ENCODE measurements around the gene FCHSD2. TPM values are rescaled to one million over a fixed set of nuclear protein-coding genes. Genes with fewer than 3 reads are reported as not detected.
"Not testable (repeated sequence)": the region's sequence is repeated elsewhere in the genome, so short reads cannot be mapped to it uniquely, and the experiment has no call there.

Gene FCHSD2
- total RNA-seq, 1 donor from 2014 or later: 7.3 TPM

DNA sequence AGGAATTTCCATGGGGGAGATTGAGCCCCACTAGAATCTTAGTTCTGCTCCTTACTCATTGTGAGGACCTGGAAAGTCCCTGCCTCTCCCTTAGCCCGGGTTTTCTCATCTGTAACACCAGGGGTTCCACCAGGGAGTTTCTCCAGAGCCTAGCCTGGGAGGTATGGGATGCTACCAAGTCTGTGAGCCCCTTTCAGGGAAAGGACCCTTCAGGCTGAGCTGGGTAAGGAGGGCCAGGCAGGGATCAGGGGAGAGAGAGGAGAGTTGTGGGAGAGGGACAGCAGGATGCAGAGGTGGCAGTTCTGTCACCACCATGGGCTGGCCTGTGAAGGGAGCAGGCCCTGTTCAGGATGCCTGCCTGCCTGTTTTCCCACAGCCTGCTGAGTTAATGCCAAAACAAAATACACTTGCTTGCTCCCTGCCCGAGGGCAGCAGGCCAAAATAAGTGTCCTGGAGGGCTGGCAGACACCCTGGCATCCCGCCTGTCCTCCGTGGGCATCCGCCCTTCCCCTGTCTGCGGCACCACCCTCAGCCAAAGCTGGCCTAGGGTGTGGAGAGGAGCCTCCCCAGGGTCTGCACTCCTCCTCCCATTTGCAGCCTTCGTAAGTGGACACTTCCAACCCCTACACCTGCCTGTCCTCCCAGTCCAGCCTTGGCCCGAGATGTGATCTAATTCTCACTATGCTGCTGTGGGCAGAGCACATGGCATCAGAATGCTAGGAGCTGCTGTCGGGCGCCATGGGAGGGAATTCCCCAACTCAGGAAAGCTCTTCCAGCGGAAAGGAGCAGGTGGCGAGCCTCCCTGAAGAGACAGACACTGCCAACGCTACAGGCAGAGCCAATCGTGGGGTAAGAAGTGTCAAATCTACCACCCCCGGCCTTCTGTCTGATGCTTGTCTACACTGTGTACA, 5.9 kb upstream of the FCHSD2 start:
- no peak for ATAC-seq

DNA sequence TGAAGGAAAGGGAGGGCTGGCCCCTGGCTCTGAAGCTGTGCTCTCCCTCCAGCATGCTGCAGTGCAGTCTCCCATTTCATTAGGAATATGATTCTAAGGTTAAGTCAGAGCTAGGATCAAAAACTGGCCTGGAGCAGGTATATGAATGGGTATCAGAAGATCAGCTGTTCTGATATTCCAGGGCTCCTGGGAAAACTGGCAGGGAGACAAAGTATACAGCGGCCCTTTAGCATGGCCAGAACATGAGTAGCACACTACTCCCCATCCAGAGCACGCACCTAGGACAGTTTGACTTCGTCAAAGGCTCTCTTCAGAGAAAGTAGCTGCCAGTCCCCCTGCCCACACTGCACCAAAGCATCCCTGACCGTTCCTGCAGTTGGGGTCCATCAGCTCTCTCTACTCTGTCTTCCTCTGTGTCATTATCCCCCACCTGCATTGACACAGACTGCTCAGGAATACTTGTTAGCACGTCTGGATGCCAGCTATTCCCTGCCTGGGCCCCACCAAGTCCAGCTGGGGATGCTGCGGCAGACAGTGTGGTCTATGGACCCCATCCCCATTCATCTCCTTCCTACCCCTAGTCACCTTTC, 4.0 kb upstream of the FCHSD2 start:
- ATAC-seq: no peak

DNA sequence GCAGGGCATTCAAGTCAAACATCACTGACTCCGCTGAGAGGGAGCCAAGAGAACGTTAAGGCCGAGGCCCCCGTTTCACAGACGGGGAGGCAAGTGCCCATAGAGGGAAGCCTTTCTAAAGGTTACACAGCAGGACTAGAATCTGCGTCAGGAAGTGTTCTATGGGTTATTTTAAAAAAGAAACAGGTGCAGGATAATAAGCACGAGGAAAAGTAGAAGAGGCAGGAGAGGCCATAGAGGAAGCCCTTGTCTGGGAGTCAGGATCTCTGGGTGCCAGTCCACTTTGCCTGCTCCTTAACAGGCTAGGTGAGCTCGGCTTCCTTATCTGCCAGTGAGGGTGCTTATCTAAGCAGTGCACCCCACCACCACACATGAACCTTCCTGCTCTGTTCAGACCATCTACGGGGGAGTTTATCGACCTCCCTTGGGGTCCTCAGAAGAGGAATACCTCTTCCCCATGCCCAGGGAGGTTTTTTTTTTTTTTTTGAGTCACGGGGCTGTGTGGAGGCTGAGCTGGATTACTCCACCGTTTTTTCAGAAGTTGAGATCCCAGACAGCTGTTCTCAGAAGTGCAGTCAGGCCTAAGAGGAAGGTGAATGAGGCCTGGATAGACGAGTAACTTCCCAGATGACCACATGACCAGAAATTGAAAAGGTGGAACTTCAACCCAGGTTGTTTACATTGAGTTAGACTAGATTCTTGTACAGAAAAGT, 1.2 kb upstream of the FCHSD2 start:
- ATAC-seq: no peak

DNA sequence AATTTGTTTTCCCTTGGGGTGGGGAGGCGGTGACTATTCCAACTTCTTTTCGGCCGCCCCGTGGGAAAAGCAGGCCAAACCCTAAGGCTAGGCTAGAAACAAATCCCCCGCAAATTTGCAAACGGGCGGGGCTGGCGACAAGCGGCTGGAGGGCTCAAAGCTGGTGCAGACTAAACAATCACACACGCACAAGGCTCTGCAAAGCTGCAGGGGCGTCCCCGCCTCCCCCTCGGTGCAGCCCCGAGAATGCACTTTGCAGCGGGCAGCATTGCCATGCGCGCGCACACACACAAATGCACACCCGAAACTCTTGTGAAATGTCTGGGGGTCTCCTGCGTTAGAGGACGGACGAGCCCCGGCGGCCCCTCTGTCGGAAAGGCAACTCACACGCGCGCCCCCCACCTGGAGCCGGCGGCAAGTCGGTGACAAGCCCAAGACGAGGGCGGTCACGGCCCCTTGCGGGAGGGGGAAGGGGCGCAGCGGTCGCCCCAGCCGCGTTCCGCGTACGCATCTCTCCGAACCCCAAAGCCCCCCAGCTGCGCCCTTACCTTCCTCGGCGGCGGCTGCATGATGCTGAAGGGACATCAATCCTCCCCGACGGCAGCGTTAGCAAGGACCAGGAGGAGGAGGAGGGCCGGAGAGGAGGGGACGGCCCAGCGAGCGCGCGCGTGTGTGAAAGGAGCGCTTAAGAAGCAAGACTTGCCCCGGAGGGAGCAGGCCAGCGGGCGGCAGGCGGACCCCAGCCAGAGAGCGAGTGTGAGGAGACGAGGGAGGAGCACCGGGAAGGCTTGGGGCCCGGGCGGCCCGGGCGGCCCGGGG, 600 bp downstream of the FCHSD2 start:
- ATAC-seq: peak; percentile 33

DNA sequence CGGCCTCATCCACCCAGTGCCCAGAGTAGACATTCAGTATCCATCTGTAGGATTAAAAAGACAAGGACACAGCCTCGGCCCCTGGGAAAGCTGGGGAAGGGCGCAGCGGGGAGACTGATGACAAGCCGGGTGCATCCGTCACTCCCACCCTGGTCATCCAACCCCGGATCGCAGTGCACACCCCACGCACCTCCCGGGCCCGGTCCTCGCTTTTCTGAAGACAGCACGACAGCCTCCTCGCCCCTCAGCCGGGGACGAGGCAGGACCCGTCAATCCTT, 1.1 kb downstream of the FCHSD2 start:
- no peak for ATAC-seq

DNA sequence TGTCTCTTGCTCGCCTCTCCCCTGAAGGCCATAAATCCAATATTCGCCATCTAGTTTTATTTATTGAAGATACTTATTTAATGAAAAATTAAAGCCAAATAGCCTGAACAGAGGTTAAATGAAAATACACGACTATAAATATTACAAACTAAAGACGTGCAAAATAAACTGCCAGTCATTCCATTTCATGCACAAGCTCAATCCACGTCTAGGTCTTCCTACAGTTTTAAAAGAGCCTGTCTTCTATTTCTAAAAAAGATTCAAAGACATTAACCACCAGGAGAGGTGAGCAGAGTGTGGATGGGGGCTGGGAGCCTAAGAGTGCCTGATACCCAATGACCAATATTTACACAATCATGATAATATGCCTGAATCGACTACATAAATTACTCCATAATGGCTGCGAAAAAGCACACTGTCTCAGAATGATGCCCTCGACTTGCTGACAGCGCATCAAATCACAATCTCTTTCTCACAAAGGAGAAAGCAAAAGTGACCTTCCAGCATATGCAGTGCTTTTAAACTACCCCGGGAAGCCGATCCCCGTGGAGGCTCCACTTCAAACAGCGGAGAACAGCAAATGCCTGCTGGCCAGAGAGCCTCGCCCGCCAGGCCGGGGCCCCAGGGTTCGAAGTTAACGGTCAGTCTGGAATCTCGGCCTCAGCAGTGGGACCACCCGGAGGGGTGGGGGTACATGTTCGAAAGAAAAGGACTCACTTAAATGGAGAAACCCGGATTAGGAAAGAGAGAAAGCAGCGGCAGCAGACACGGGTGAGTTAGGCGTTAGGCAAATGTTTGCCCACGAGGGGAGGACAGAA, 1.7 kb downstream of the FCHSD2 start:
- ATAC-seq: no peak

DNA sequence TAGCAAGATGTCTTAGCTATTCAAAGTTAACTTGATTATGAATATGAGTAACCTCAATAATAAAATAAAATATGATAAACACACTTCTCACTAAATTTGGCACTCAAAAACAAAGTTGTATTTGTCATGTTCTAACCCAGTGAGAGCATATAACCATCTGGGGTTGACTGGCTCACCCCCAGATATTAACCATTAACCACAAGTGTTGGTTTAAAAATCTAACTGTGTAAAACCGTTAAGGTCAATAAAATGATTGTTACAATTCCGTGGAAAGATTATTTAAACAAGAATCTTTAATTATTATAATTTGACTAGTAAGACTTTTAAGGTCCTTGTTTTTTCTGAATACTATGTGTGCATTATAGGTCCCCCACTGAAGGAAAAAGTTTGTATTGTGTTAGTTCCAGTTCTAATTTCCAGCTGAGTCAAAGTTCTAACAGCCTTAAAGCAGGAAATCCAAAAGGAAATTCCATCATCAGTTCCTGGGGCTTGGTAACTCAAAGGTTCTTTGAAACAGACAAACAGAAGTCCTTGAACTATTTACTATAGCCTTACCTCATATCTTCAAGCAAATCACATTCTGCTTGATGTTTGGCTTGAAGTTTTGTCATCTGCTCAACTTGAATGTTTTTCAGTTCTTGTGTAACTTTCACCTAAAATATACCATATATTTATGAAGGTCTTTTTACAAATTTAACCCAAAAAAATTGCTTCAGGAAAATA, 2.5 kb downstream of the FCHSD2 start:
- ATAC-seq: no peak

DNA sequence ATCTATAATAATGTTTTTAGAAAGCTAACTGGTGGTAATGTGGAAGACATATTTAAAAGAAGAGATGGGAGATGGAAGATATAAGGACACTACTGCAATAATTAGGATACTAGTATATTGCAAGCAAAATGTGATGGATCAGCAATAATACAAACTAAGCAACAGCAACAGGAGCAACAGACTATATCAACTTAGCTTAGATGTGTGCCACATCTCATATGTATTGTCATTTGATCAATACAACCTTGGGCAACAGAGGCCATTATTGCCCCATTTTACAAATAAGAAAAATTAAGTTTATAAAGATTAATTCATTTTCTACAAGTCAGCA, 4.2 kb downstream of the FCHSD2 start:
- ATAC-seq: no peak

DNA sequence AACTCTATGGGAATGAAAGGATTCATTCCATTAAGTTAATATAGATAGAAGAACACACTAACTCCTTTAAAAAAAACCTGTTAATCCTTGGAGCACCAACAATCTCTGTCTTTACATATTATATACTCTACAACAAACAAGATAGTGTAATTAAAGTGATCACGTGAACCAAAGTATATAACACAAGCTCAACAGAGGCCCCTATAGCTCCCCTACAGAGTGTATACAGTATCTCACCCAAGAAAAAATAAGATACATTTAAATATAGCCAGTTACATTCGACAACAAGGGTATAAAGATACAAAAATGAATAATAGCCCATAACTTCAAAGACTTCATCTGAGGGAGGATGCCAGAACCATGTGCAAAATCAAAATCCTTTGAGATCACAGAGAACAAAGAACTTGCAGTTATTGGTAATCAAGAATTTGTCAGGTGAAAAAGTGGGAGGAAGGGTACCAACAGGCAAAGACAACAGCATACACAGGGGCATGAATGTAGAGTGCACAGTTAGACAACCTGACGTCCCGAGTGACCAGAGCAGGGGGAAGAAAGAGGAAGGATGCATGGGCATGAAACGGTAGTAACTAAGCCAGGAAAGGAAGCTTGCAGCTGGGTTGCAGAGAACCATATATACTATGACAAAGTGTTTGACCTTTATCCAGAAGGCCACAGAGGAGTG, 4.7 kb downstream of the FCHSD2 start:
- ATAC-seq: no peak

DNA sequence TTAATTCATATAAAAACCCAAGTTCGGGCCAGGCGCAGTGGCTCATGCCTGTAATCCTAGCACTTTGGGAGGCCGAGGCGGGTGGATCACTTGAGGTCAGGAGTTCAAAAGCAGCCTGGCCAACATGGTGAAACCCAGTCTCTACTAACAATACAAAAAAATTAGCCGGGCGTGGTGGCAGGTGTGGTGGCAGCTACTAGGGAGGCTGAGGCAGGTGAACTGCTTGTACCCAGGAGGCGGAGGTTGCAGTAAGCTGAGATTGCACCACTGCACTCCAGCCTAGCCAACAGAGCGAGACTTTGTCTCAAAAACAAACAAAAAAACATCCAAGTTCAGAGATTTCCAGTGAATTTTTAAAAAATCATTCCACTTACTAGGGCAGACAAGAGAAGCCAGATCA, 5.4 kb downstream of the FCHSD2 start:
- ATAC-seq: not testable (repeated sequence)

DNA sequence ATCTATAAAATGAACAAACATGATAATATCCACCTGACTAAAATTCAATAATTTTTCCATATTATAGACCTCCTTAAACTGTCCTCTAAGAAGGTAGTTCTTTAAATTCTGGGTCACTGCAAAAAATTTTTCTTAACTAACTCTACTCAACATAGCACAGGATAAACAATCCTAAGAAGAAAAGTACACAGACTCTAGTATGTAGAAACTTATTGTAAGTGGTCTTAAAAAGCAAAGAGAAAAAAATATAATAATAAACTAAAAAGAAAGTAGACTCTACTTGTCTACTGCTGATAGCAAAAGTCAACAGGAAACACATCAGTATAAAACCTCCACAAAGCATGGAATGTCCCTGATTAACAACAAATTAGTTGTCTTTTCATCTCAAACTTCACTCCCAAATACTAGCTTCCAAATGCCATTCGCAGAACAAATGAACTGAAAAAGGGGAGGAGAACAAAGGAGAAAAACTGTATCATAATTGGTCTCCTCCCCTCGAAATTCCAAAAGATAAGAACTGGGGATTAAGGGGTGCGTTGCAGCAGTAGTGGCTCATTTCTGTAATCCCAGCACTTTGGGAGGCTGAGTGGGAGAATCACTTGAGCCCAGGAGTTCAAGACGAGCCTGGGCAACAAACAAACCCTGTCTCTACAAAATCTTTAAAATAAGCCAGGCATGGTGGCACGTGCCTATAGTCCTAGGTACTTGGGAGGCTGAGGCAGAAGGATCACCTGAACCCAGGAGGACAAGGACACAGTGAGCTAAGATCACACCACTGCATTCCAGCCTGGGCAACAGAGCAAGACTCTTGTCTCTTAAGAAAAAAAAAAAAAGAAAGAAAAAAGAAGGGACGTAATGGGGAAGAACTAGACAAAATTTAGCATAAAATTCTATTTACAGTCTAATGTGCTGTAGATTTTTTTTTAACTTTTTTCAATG, 6.5 kb downstream of the FCHSD2 start:
- ATAC-seq: no peak

DNA sequence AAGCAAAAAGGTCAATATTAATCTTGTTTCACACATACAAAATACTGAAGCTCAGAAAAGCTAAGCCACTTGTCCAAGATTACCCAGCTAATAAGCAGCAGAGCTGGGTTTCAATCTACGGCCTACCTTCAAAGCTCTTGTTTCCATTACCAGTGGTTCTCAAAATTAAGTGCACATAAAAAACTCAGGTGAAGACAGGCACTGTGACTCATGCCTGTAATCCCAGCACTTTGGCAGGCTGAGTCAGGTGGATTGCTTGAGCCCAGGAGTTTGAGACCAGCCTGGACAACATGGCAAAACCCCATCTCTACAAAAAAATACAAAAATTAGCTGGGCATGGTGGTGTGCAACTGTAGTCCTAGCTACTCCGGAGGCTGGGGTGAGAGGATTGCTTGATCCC, 9.8 kb downstream of the FCHSD2 start:
- ATAC-seq: peak; percentile 45

DNA sequence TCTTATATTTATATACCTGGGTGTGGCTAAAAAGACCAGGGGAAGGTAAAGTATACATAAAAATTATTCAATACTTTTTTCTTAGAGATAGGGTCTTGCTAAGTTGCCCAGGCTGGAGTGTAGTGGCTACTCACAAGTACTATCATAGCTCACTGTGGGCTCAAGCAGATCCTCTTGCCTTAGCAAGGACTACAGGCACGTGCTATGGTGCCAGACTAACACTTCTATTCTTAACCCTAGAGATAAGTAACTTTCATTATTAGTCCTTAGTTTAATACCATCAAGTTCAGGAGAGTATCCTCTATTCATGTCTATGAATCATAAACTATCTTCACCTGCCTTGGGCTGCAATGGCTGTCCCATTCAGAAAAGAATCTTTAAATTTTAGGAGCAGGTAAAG, 11.9 kb downstream of the FCHSD2 start:
- no peak for ATAC-seq

DNA sequence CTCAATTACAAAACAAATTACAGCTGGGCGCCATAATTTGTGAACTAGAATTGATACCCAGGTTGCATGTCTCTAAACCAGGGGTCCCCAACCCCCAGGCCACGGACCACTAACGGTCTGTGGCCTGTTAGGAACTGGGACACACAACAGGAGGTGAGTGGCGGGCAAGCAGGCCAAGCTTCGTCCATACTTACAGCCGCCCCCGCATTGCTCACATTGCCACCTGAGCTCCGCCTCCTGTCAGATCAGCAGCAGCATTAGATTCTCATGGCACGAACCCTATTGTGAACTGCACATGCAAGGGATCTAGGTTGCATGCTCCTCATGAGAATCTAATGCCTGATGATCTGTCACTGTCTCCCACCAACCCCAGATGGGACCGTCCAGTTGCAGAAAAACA, 12.9 kb downstream of the FCHSD2 start:
- ATAC-seq: no peak

DNA sequence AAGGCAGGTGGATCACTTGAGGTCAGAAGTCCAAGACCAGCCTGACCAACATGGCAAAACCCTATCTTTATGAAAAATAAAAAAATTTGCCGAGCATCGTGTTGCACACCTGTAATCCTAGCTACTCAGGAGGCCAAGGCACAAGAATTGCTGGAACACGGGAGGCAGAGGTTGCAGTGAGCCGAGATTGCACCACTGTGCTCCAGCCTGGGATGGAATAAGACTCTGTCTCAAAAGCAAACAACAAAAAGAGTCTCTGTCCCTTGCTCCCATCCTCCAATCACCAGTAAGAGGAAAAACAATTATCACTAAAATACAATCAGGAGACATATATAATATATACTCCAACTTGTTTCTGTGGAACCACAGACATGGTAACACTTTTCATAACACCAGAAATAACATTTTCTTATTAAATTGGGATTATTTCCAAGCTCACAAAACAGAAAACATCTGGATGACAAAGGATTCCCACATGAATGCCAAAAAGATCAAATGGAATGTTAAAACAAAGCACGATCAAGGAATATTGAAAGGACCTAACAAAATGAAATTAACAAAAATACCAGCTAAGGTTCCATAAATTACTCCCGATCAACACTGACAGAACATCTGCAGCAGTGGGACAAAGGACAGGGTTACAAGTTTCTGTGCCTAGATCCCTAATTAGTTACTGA, 15.2 kb downstream of the FCHSD2 start:
- ATAC-seq: no peak

DNA sequence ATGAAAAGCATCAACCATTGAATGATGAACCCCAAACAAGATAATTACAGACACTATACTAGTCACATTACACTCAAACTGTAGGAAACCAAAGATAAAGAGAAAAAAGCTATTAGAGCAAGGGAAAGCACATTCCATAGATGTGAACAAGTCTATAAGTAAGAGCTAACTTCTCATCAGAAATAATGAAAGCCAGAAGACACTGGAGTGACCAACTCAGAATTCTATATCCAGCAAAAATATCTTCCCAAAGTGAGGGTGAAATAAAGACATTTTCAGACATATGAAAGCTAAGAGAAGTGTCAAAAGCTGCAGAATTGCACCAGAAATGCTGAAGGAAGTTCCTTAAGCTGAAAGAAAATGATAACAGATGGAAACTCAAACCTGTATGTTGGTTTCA, 17.3 kb downstream of the FCHSD2 start:
- no peak for ATAC-seq

DNA sequence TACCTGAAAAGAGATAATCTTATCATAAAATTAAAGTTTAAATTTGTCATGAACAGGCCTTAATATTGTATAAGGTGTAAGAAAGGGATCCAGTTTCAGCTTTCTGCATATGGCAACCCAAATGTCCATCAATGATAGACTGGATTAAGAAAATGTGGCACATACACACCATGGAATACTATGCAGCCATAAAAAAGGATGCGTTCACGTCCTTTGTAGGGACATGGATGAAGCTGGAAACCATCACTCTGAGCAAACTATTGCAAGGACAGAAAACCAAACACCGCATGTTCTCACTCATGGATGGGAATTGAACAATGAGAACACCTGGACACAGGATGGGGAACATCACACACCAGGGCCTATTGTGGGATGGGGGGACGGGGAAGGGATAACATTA, 18.2 kb downstream of the FCHSD2 start:
- not testable (repeated sequence) for ATAC-seq

DNA sequence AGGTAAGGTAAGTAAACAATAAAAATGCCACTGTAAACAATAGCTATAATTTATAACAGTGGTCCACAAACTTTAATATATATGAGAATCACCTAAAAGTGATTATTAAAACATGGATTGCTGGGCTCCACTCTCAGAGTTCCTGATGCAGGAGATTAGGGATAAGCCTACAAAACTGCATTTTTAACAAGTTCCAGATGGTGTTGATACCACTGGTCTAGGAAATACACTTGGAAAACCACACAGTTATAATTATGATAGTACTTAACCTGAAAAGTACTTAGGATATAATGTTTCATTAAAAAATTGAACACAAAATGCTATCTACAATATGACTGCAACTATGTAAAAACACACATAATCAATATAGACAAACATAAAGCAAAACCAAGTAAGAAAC, 20.4 kb downstream of the FCHSD2 start:
- ATAC-seq: no peak

DNA sequence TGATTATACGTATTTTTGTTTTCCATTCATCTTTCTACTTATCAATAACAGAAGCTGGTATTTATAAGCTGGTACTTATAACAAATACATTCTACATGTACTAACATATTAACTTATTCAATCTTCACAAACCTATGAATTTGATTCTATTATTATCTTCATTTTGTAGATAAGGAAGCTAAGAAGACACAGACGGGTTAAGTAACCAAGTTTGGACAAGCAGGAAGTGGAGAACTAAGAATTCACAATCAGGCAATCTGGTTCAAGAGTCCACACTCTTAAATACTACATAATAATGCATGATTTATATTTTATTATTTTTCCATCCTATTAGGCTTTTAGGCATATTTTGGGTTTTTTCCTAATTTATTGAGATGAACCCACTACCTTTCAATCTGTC, 25.0 kb downstream of the FCHSD2 start:
- ATAC-seq: no peak
